ENCODE data around the gene CEP76.
A peak's percentile ranks its signal among the peaks of the same experiment; 100 is the strongest.

Gene CEP76

DNA sequence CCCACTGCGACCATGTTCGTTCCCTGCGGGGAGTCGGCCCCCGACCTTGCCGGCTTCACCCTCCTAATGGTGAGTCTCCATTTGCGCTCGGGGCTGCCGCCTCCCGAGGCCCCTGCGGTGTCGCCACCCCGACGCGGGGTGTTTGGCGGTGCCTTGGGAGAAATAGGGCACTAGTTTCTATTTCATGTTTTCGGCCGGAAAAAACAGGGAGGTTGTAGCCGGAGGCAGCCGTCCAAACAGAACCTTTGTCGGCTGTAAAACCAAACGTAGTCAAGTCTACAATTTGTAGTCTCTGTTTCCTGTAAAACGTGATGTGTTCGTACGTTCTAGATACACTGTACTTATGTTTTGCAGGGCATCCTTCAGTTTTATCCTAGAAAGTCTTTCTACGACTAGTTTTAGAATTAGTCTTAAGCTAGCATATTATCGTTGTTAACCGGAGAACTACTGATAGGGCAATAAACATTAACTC is 609 bp upstream of the CEP76 start:
- Histone ChIP-seq H4K8ac (ENCODE audit: low read length) (peak overlapping the region; percentile 99), H3K9me3 (ENCODE audit: control insufficient read depth, low read length) (no peaks in the 10 kb centered on the region), H2BK15ac (ENCODE audit: low read depth, poor library complexity, severe bottlenecking) (peak overlapping the region; percentile 98), H2BK12ac (ENCODE audit: low read length in 2 of 2) (no peak overlapping the region), H3K14ac (ENCODE audit: low read length in 2 of 2) (peak overlapping the region in 1 of 2 experiments; percentile 23), H4K91ac (ENCODE audit: low read length) (peak overlapping the region; percentile 19), H3K79me1 (replicated peaks; ENCODE audit: low read length, poor library complexity, severe bottlenecking) (peaks cover 8% of the 10 kb centered on the region), H3K4ac (ENCODE audit: low read depth in 1 of 2, low read length in 2 of 2) (peak overlapping the region in 1 of 2 experiments; percentile 91), H2BK120ac (ENCODE audit: low read depth, low read length) (no peak overlapping the region), H3K9ac (ENCODE audit: low read length) (peak overlapping the region; percentile 95), H2AFZ (ENCODE audit: low read depth, low read length) (peak overlapping the region; percentile 20), H3K18ac (ENCODE audit: low read depth in 1 of 2, low read length in 2 of 2) (peak overlapping the region; percentile 73 to 99), H3K27ac (ENCODE audit: low read length, poor library complexity, severe bottlenecking) (peak overlapping the region; percentile 80), H3K36me3 (ENCODE audit: control insufficient read depth in 1 of 2, insufficient read depth in 2 of 2, low read depth in 1 of 2, low read length in 2 of 2) (peaks cover 4 to 36% of the 10 kb centered on the region in 2 experiments), H2AK5ac (ENCODE audit: low read length, severe bottlenecking) (no peak overlapping the region), H3K4me1 (ENCODE audit: control insufficient read depth, insufficient read depth, low read depth, low read length) (no peaks in the 10 kb centered on the region), H2BK5ac (ENCODE audit: low read depth, low read length, poor library complexity, severe bottlenecking) (peak overlapping the region; percentile 100), H3K23ac (ENCODE audit: low read length in 2 of 2) (peak overlapping the region in 1 of 2 experiments; percentile 3), H3K4me2 (ENCODE audit: low read length, poor library complexity, severe bottlenecking) (peak overlapping the region; percentile 59), H3K4me3 (ENCODE audit: insufficient read depth in 1 of 2, low read depth in 1 of 2, low read length in 2 of 2) (peak overlapping the region; percentile 90 to 96), H3K27me3 (ENCODE audit: control insufficient read depth in 1 of 2, insufficient read depth in 1 of 2, low read length in 2 of 2) (no peaks in the 10 kb centered on the region)
- under 1% methylated on average over 22 of the region's 28 CpGs for WGBS
- no peak for DNase-seq

DNA sequence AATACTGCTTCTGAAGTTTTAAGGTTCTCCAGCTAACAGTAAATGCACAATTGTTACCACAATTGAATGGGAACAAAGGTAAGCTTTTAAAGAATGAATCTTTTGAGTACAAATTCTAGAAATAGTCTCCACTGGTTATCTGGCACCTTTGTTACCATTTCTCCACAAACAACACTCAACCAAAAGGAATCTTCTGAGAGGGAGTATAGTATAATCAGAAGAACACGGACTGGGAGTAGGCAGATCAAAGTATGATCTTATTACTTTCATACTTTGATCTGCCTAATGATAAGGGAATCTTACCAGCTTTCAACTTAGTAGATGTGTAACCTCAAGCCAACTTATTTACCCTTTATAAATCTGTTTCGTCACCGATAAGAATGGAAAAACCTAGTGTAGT is 1.4 kb downstream of the CEP76 start:
- Histone ChIP-seq H4K91ac (ENCODE audit: low read length) (no peak overlapping the region), H3K27me3 (ENCODE audit: control insufficient read depth in 1 of 2, insufficient read depth in 1 of 2, low read length in 2 of 2) (no peaks in the 10 kb centered on the region), H3K4me3 (ENCODE audit: insufficient read depth in 1 of 2, low read depth in 1 of 2, low read length in 2 of 2) (peak overlapping the region in 1 of 2 experiments; percentile 90), H3K9me3 (ENCODE audit: control insufficient read depth, low read length) (no peaks in the 10 kb centered on the region), H3K4ac (ENCODE audit: low read depth in 1 of 2, low read length in 2 of 2) (no peak overlapping the region), H3K79me1 (replicated peaks; ENCODE audit: low read length, poor library complexity, severe bottlenecking) (peaks cover 7% of the 10 kb centered on the region), H3K27ac (ENCODE audit: low read length, poor library complexity, severe bottlenecking) (no peak overlapping the region), H2BK15ac (ENCODE audit: low read depth, poor library complexity, severe bottlenecking) (no peak overlapping the region), H3K23ac (ENCODE audit: low read length in 2 of 2) (no peak overlapping the region), H2AK5ac (ENCODE audit: low read length, severe bottlenecking) (no peak overlapping the region), H2BK5ac (ENCODE audit: low read depth, low read length, poor library complexity, severe bottlenecking) (no peak overlapping the region), H3K14ac (ENCODE audit: low read length in 2 of 2) (no peak overlapping the region), H3K4me1 (ENCODE audit: control insufficient read depth, insufficient read depth, low read depth, low read length) (no peaks in the 10 kb centered on the region), H3K9ac (ENCODE audit: low read length) (peak overlapping the region; percentile 95), H2BK12ac (ENCODE audit: low read length in 2 of 2) (no peak overlapping the region), H3K18ac (ENCODE audit: low read depth in 1 of 2, low read length in 2 of 2) (no peak overlapping the region), H2BK120ac (ENCODE audit: low read depth, low read length) (no peak overlapping the region), H3K4me2 (ENCODE audit: low read length, poor library complexity, severe bottlenecking) (peak overlapping the region; percentile 7), H2AFZ (ENCODE audit: low read depth, low read length) (no peak overlapping the region), H3K36me3 (ENCODE audit: control insufficient read depth in 1 of 2, insufficient read depth in 2 of 2, low read depth in 1 of 2, low read length in 2 of 2) (peaks cover 0 to 31% of the 10 kb centered on the region in 2 experiments), H4K8ac (ENCODE audit: low read length) (no peak overlapping the region)
- WGBS, result 95% methylated on average over 2 of the region's 3 CpGs
- no peak for DNase-seq

DNA sequence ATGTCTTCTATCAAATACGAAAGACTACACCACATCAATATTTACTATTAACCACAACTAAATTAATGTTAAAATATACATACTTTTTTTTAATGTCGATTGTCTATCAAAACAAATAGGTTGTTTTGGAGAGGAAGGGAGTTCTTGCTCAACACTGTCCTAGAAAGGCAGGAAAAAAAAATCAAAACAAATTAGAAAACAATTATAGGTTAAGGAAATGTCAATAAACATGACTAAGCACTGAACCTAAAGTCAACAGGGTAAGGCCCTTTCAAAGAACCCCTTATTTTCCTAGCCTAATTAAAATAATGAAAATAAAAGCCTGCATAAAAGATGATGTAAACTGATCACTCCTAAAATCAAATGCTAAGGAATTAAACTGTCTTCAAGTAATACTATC is 2.8 kb downstream of the CEP76 start:
- H3K9me3 ChIP-seq (ENCODE audit: control insufficient read depth, low read length), result no peaks in the 10 kb centered on the region
- no peak overlapping the region for H2BK12ac ChIP-seq (ENCODE audit: low read length in 2 of 2)
- H4K91ac ChIP-seq (ENCODE audit: low read length), result no peak overlapping the region
- peaks cover under 1 to 31% of the 10 kb centered on the region in 2 experiments for H3K36me3 ChIP-seq (ENCODE audit: control insufficient read depth in 1 of 2, insufficient read depth in 2 of 2, low read depth in 1 of 2, low read length in 2 of 2)
- H3K4me2 ChIP-seq (ENCODE audit: low read length, poor library complexity, severe bottlenecking), result no peak overlapping the region
- H2BK120ac ChIP-seq (ENCODE audit: low read depth, low read length), result no peak overlapping the region
- no peak for DNase-seq
- H3K18ac ChIP-seq (ENCODE audit: low read depth in 1 of 2, low read length in 2 of 2), result no peak overlapping the region
- no peak overlapping the region for H3K27ac ChIP-seq (ENCODE audit: low read length, poor library complexity, severe bottlenecking)
- H4K8ac ChIP-seq (ENCODE audit: low read length), result no peak overlapping the region
- H2BK5ac ChIP-seq (ENCODE audit: low read depth, low read length, poor library complexity, severe bottlenecking), result no peak overlapping the region
- H2AFZ ChIP-seq (ENCODE audit: low read depth, low read length), result no peak overlapping the region
- H3K79me1 ChIP-seq (replicated peaks; ENCODE audit: low read length, poor library complexity, severe bottlenecking), result peaks cover 7% of the 10 kb centered on the region
- H3K23ac ChIP-seq (ENCODE audit: low read length in 2 of 2), result no peak overlapping the region
- no peak overlapping the region for H3K4me3 ChIP-seq (ENCODE audit: insufficient read depth in 1 of 2, low read depth in 1 of 2, low read length in 2 of 2)
- no peaks in the 10 kb centered on the region for H3K4me1 ChIP-seq (ENCODE audit: control insufficient read depth, insufficient read depth, low read depth, low read length)
- H3K9ac ChIP-seq (ENCODE audit: low read length), result no peak overlapping the region
- no peaks in the 10 kb centered on the region for H3K27me3 ChIP-seq (ENCODE audit: control insufficient read depth in 1 of 2, insufficient read depth in 1 of 2, low read length in 2 of 2)
- H2AK5ac ChIP-seq (ENCODE audit: low read length, severe bottlenecking), result no peak overlapping the region
- no peak overlapping the region for H3K4ac ChIP-seq (ENCODE audit: low read depth in 1 of 2, low read length in 2 of 2)
- WGBS, result no CpG with 5 or more reads among the region's 2 CpGs
- H2BK15ac ChIP-seq (ENCODE audit: low read depth, poor library complexity, severe bottlenecking), result no peak overlapping the region
- H3K14ac ChIP-seq (ENCODE audit: low read length in 2 of 2), result no peak overlapping the region

DNA sequence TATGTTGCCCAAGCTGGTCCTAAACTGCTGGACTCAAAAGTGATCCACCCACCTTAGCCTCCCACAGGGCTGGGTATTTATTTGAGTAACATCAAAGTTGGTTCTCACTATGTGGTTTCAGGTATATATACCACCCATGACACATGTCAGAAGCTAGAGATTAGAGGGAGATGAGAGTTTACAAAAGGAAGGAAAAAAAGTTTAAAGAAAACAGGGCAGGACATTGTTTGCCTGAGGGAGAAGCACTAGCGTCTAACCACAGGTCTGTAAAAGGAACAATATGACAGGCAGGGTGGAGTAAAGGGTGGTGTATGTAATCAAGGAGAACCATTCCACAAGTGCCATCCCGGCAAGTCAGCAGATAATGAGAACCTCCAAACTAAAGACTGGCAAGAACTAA is 8.5 kb downstream of the CEP76 start:
- Histone ChIP-seq H3K9me3 (ENCODE audit: control insufficient read depth, low read length) (no peaks in the 10 kb centered on the region), H2AK5ac (ENCODE audit: low read length, severe bottlenecking) (no peak overlapping the region), H3K9ac (ENCODE audit: low read length) (no peak overlapping the region), H3K27me3 (ENCODE audit: control insufficient read depth in 1 of 2, insufficient read depth in 1 of 2, low read length in 2 of 2) (no peaks in the 10 kb centered on the region), H3K4ac (ENCODE audit: low read depth in 1 of 2, low read length in 2 of 2) (no peak overlapping the region), H2BK12ac (ENCODE audit: low read length in 2 of 2) (no peak overlapping the region), H3K27ac (ENCODE audit: low read length, poor library complexity, severe bottlenecking) (no peak overlapping the region), H3K23ac (ENCODE audit: low read length in 2 of 2) (no peak overlapping the region), H4K91ac (ENCODE audit: low read length) (no peak overlapping the region), H3K4me1 (ENCODE audit: control insufficient read depth, insufficient read depth, low read depth, low read length) (no peaks in the 10 kb centered on the region), H3K18ac (ENCODE audit: low read depth in 1 of 2, low read length in 2 of 2) (no peak overlapping the region), H3K4me3 (ENCODE audit: insufficient read depth in 1 of 2, low read depth in 1 of 2, low read length in 2 of 2) (no peak overlapping the region), H3K14ac (ENCODE audit: low read length in 2 of 2) (no peak overlapping the region), H2BK120ac (ENCODE audit: low read depth, low read length) (no peak overlapping the region), H3K4me2 (ENCODE audit: low read length, poor library complexity, severe bottlenecking) (no peak overlapping the region), H2BK15ac (ENCODE audit: low read depth, poor library complexity, severe bottlenecking) (no peak overlapping the region), H2BK5ac (ENCODE audit: low read depth, low read length, poor library complexity, severe bottlenecking) (no peak overlapping the region), H3K36me3 (ENCODE audit: control insufficient read depth in 1 of 2, insufficient read depth in 2 of 2, low read depth in 1 of 2, low read length in 2 of 2) (peaks cover 3 to 47% of the 10 kb centered on the region in 2 experiments), H2AFZ (ENCODE audit: low read depth, low read length) (no peak overlapping the region), H4K8ac (ENCODE audit: low read length) (no peak overlapping the region), H3K79me1 (replicated peaks; ENCODE audit: low read length, poor library complexity, severe bottlenecking) (peaks cover 14% of the 10 kb centered on the region)
- 100% methylated on average over 1 of the region's 2 CpGs for WGBS
- DNase-seq, result no peak

Data from mesenchymal stem cell (in vitro differentiated cells and primary cell).